ENCODE data around the gene C16orf54.
"Not testable (repeated sequence)": the region's sequence is repeated elsewhere in the genome, so short reads cannot be mapped to it uniquely, and the experiment has no call there.

C16orf54 gene

DNA sequence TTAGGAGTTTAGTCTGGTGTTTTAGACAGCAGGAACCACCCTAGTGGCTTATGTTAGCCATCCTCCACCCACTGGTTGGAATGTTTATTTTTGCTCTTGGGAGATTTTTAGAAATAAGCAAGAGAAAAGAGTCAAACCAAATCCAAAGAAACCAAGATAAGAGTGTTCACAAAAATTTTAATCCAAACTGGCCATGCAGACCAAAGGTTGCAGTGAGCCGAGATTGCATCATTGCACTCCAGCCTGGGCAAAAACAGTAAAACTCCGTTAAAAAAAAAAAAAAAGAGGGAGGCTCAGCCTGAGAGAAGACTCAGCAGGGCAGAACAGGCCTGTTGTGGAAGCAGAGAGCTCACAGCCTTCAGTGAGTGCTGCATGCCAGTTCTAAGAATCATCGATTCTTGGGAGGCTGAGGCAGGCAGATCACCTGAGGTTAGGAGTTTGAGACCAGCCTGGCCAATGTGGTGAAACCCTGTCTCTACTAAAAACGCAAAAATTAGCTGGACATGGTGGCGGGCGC is 12.2 kb upstream of the C16orf54 start:
- H3K4me3 ChIP-seq (ENCODE audit: low read length), result no peak overlapping the region
- no peak for TF ChIP-seq ZNF274 (IDR thresholded peaks at IDR 0.05; ENCODE audit: low read depth, low read length)

DNA sequence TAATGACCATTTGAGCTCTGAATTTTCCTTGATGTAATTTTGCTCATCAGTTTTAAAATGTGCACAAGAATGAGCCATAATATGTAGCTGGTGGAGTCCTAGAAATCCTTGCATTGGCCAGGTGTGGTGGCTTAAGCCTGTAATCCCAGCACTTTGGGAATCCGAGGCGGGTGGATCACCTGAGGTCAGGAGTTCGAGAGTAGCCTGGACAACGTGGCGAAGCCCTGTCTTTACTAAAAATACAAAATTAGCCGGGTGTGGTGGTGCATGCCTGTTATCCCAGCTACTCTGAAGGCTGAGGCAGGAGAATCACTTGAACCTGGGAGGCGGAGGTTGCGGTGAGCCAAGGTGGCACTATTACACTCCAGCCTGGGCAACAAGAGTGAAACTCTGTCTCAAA is 11.3 kb upstream of the C16orf54 start:
- H3K4me3 ChIP-seq (ENCODE audit: low read length), result not testable (repeated sequence)

DNA sequence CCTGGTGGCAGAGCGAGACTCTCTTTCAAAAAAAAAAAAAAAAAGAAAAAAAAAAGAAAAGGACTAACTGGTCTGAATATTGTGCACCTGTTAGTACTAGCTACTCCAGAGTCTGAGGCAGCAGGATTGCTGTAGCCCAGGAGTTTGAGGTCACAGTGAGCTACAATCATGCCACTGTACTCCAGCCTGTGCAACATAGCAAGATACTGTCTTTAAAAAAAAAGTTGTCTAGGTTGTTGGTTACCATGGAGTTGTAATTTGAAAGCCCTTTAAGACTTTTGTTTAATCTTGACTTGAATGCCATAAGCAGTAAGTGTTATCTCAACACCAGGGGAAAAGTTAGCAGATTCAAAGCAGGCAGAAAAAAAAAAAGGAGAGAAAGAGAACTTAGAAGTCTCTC is 10.9 kb upstream of the C16orf54 start:
- TF ChIP-seq ZNF274 (IDR thresholded peaks at IDR 0.05; ENCODE audit: low read depth, low read length), result no peak
- H3K4me3 ChIP-seq (ENCODE audit: low read length), result no peak overlapping the region

DNA sequence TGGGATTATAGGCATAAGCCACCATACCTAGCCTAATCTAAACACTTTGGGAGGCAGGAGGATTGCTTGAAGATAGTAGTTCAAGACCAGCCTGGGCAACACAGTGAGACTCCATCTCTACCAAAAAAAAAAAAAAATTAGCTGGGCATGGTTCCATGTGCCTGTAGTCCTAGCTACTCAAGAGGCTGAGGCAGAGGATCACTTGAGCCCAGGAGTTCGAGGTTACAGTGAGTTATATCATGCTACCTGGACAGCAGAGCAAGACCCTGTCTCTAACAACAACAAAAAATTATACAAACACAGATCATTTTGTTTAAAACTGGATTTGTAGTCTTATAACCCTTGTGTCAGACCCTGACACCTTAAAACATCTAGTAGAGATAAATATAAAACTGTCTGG is 7.7 kb upstream of the C16orf54 start:
- no peak overlapping the region for H3K4me3 ChIP-seq (ENCODE audit: low read length)
- no peak for TF ChIP-seq ZNF274 (IDR thresholded peaks at IDR 0.05; ENCODE audit: low read depth, low read length)

DNA sequence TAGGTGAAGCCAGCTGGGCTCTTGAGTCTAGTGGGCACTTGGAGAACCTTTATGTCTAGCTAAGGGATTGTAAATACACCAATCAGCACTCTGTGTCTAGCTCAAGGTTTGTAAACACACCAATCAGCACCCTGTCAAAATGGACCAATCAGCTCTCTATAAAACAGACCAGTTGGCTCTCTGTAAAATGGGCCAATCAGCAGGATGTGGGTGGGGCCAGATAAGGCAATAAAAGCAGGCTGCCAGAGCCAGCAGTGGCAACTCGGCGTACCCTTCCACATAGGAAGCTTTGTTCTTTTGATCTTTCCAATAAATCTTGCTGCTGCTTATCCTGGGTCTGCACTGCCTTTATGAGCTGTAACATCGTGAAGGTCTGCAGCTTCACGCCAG is 3.0 kb upstream of the C16orf54 start:
- H3K4me3 ChIP-seq (ENCODE audit: low read length), result not testable (repeated sequence)

DNA sequence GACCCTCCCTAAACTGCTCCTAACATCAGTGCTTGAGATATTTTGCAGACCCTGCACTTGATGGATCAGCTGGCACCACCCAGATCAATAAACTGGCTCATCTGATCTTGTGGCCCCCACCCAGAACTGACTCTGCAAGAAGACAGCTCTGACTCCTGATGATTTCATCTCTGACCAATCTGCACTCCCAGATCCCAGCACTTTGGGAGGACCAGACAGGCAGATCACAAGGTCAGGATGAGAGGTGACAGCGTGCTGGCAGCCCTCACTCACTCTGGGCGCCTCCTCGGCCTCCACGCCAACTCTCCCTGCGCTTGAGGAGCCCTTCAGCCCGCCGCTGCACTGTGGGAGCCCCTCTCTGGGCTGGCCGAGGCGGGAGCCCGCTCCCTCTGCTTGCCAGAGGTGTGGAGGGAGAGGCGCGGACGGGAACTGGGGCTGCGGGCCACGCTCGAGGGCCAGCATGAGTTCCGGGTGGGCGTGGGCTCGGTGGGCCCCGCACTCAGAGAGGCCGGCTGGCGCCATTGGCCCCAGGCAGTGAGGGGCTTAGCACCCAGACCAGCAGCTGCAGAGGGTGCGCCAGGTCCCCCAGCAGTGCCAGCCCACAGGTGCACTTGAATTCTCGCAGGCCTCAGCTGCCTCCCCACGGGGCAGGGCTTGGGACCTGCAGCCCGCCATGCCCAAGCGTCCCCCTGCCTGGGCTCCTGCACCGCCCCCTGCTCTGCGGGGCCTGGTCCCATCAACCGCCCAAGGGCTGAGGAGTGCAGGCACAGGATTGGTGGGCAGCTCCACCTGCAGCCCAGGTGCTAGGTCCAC is 2.4 kb upstream of the C16orf54 start:
- no peak for TF ChIP-seq ZNF274 (IDR thresholded peaks at IDR 0.05; ENCODE audit: low read depth, low read length)
- H3K4me3 ChIP-seq (ENCODE audit: low read length), result no peak overlapping the region

DNA sequence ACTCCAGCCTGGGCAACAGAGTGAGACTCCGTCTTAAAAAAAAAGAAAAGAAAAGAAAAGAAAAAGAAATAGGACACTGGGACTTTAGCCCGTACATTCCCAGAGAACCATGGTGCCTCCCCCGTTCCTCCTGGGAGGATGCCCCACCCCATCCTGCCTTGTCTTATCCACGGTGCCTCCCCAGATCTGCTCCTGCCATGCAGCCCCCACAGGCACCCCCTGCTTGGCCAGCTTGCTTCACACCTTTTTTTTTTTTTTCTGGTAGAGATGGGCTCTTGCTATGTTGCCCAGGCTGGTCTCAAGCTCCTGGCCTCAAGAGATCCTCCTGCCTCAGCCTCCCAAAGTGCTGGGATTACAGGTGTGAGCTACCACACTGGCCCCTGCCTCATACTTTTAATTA is 728 bp upstream of the C16orf54 start:
- peak overlapping the region; percentile 67; the same call in 1 of the 2 replicates for H3K4me3 ChIP-seq (ENCODE audit: low read length)

DNA sequence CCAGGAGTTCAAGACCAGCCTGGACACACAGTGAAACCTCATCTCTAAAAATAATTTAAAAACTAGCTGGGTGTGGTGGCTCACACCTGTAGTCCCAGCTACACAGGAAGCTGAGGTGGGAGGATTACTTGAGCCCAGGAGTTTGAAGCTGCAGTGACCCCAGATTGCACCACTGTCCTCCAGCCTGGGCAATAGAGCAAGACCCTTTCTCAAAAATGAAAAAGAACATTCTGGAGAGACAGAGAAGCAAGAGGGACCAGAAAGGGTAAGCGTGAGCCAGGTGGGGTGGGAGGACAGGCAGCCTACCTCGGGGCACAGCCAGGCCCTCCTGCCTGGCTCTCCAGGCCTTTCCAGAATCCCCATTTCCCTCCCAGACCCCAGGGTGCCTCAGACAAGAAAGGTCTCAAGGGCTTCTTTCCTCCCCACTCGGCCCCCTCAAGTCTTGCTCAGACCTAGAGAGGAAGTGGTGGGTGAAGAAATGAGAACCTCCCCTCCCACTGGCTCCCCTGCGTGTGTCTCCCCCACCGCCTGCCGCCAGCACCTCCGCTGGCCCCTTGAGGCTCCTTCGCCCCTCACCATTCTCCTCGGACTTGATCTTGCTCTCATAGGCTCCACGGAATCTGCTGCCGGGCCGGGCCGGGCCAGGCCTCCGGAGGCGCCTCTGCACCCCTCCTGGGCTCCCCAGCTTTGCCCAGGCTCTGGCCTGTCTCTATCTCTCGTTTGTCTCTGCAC is 503 bp downstream of the C16orf54 start:
- no peak for TF ChIP-seq ZNF274 (IDR thresholded peaks at IDR 0.05; ENCODE audit: low read depth, low read length)

DNA sequence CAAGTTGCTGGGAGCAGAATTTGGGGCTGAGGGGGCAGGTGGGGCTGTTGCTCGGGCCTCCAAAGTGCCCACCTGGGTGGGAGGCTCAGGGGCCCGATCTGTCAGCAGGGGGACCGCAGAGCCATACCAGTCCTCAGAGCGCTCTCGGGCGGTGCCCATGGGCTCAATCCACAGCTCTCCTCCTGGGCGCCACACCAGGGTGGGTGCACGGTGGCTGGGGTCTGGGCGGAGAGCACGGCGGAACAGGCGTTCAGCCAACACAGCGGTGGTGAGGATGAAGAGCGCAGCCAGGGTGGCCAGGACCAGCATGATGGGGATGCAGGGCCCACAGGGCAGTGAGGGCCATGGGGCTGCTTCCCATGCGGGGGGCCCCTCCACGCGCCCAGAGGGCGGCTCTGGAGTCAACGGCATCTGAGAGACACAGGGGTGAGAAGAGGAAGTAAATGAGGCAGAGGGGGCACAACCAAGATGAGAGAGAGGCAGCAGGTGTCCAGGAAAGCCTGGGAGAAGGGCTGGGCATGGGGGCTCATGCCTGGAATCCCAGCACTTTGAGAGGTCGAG is 1.2 kb downstream of the C16orf54 start:
- TF ChIP-seq ZNF274 (IDR thresholded peaks at IDR 0.05; ENCODE audit: low read depth, low read length), result no peak

More for the DNA sequence above, 503 bp downstream of the C16orf54 start:
- peak overlapping the region; percentile 67; the same call in 1 of the 2 replicates for H3K4me3 ChIP-seq (ENCODE audit: low read length)

DNA sequence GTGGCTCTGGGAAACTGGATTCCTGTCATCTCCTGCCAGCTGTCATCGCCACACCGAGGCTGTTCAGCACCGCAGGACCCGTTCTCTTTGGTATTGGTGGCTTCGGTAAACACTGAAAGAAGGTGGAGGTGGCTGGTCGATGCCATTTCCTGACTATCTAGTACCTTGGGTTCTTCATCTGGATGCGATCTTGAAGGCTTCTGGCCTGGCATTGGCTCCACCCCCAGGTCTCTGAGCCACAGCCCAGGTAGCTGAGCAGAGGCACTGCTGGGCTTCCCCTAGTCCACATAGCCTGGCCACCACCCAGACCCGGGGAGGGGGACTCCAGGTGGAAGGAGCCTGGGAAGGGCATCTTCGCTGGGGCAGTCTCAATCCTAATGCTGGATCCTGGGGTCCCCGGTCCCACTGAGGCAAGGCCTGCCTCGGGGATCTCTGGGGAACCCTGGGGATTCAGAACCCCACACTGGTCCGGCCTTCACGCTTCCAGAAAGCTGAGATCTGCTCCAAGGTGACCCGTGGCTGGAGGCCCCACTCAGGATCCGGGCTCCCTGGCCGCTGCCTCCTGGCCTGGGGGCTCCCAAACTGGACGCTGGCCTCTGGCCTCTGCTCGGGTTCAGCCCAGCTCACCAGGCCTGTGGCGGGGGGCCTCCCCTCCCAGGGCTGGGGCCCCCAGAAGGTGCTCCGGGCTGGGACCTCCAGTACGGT is 1.8 kb downstream of the C16orf54 start:
- no peak for TF ChIP-seq ZNF274 (IDR thresholded peaks at IDR 0.05; ENCODE audit: low read depth, low read length)
- no peak overlapping the region for H3K4me3 ChIP-seq (ENCODE audit: low read length)

More for the DNA sequence above, 1.2 kb downstream of the C16orf54 start:
- H3K4me3 ChIP-seq (ENCODE audit: low read length), result peak overlapping the region; percentile 67; the same call in 1 of the 2 replicates

DNA sequence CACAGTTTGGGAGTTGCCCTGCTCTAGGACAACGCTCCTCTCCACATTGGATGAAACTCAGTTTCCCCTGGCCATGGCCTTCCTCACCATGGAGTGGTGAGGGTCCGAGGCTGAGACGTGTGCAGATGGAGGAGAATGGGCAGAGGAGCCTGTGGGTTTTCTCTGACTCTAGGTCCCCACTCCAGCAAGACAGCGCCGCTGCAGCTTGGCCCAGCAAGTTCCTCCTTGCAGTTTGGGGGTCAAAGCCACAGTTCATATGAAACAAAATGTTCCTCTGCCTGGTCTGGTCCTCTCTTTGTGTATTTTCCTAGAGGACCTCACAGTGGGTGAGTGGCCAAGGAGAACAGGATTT is 2.3 kb downstream of the C16orf54 start:
- no peak overlapping the region for H3K4me3 ChIP-seq (ENCODE audit: low read length)
- TF ChIP-seq ZNF274 (IDR thresholded peaks at IDR 0.05; ENCODE audit: low read depth, low read length), result no peak

DNA sequence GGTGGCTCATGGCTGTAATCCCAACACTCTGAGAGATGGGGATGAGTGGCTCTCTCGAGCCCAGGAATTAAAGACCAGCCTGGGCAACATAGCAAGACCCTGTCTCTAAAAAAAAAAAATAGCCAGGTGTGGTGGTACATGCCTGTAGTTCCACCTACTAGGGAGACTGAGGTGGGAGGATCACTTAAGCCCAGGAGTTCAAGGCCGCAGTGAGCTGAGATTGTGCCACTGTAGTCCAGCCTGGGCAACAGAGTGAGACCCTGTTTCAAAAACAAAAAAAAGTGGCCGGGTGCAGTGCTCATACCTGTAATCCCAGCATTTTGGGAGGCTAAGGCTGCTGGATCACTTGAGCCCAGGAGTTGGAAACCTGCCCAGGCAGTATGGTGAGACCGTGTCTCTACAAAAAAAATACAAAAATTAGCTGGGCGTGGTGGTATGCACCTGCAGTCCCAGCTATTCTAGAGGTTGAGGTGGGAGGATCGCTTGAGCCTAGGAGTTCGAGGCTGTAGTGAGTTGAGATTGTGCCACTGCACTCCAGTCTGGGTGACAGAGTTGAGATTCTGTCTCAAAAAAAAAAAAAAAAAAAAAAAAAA is 3.0 kb downstream of the C16orf54 start:
- H3K4me3 ChIP-seq (ENCODE audit: low read length), result no peak overlapping the region

DNA sequence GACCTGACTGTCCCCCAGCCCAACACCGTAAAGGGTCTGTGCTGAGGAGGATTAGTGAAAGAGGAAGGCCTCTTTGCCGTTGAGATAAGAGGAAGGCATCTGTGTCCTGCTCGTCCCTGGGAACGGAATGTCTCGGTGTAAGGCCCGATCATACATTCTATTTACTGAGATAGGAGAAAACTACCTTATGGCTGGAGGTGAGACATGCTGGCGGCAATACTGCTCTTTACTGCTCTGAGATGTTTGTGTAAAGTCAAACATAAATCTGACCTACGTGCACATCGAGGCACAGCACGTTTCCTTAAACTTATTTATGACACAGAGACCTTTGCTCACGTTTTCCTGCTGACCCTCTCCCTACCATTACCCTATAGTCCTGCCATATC is 5.2 kb downstream of the C16orf54 start:
- H3K4me3 ChIP-seq (ENCODE audit: low read length), result not testable (repeated sequence)

More for the DNA sequence above, 3.0 kb downstream of the C16orf54 start:
- TF ChIP-seq ZNF274 (IDR thresholded peaks at IDR 0.05; ENCODE audit: low read depth, low read length), result no peak

DNA sequence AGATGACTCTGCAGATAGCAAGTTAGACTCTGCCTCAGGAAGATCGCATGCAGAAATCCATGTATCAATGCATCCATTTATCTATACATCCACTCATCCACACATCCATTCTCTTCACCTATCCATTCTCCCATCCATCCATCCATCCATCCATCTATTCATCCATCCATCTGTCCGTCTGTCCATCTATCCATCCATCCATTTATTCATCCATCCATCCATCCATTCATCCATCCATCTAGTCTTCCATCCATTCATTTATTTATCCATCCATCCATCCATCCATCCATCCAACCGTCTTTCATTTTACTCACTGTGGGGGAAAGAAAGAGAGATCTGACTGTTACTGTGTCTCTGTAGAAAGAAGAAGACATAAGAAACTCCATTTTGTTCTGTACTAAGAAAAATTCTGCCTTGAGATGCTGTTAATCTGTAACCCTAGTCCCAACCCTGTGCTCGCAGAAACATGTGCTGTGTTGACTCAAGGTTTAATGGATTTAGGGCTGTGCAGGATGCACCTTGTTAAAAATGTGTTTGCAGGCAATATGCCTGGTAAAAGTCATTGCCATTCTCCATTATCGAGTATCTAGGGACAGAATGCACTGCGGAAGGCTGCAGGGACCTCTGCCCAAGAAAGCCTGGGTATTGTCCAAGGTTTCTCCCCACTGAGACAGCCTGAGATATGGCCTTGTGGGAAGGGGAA is 5.7 kb downstream of the C16orf54 start:
- H3K4me3 ChIP-seq (ENCODE audit: low read length), result not testable (repeated sequence)

Data from GM08714 (cell line).